ENCODE results near the gene CRB2. TPM values are rescaled to one million over a fixed set of nuclear protein-coding genes. Genes with fewer than 3 reads are reported as not detected.

The CRB2 gene
- not detected for total RNA-seq
- under 1 TPM; 0.02 to 0.08 TPM for polyA plus RNA-seq

- Histone ChIP-seq H3K27ac (no peak within 1 kb of the TSS), H3K9me3 (no peaks in the 10 kb centered on the region), H3K36me3 (no peaks in the 10 kb centered on the region), H3K4me3 (no peak within 1 kb of the TSS), H3K27me3 (no peaks in the 10 kb centered on the region), H3K4me1 (no peaks in the 10 kb centered on the region)
- intact Hi-C loops (cut with DNase I): loop anchor here in 1 of 3 donors (10.0 kb wide), 2 partner anchors 241 to 271 kb away; no protein-coding TSS in a partner anchor
- no peak for ATAC-seq
- TF ChIP-seq CTCF (IDR thresholded peaks at IDR 0.05): no peak
- DNase-seq: no peak
- FAIRE-seq: no peak
- WGBS, 2 donors: 77 to 80% methylated on average over 13 to 17 of the region's 17 CpGs
Observed at GRCh38 chr9:123355761-123356431, at the start of gene CRB2. TSS of gene CRB2 (plus strand) at chr9:123356197. CDS start at chr9:123356261, 64 bp downstream.

GRCh38 chr9:123309611-123310010 is 46.4 kb upstream of the CRB2 start:
- WGBS, 2 donors: 78 to 86% methylated on average over 1 of the region's 1 CpG
- TF ChIP-seq CTCF (IDR thresholded peaks at IDR 0.05): no peak
- intact Hi-C loops (cut with DNase I): no loop called here
- Histone ChIP-seq H3K4me1 (no peaks in the 10 kb centered on the region), H3K36me3 (no peaks in the 10 kb centered on the region), H3K27me3 (no peaks in the 10 kb centered on the region), H3K9me3 (no peaks in the 10 kb centered on the region), H3K4me3 (no peak overlapping the region), H3K27ac (no peak overlapping the region)
- no peak for ATAC-seq
- FAIRE-seq: no peak
- no peak for DNase-seq

- intact Hi-C loops (cut with DNase I): no loop called here
- Histone ChIP-seq H3K27ac (no peak overlapping the region), H3K4me3 (no peak overlapping the region), H3K4me1 (no peaks in the 10 kb centered on the region), H3K9me3 (no peaks in the 10 kb centered on the region), H3K36me3 (no peaks in the 10 kb centered on the region), H3K27me3 (no peaks in the 10 kb centered on the region)
- TF ChIP-seq CTCF (IDR thresholded peaks at IDR 0.05): no peak
- 46 to 50% methylated on average over 4 of the region's 4 CpGs for WGBS, 2 donors
- ATAC-seq (no peak), DNase-seq (no peak), FAIRE-seq (no peak)
Observed at GRCh38 chr9:123310551-123311249, 45.3 kb upstream of the CRB2 start.

- H3K4me1 ChIP-seq: no peaks in the 10 kb centered on the region
- no peaks in the 10 kb centered on the region for H3K36me3 ChIP-seq
- no peak overlapping the region for H3K27ac ChIP-seq
- DNase-seq: no peak
- WGBS, 2 donors: 73 to 74% methylated on average over 9 of the region's 9 CpGs
- no peak overlapping the region for H3K4me3 ChIP-seq
- FAIRE-seq: no peak
- no peak for ATAC-seq
- TF ChIP-seq CTCF (IDR thresholded peaks at IDR 0.05): no peak
- intact Hi-C loops (cut with DNase I): no loop called here
- H3K9me3 ChIP-seq: no peaks in the 10 kb centered on the region
- no peaks in the 10 kb centered on the region for H3K27me3 ChIP-seq
Observed at GRCh38 chr9:123311250-123311752, 44.7 kb upstream of the CRB2 start.
